GM23248 (cell line): Measurements from ENCODE around the gene RXRB. TPM values are rescaled to one million over a fixed set of nuclear protein-coding genes. Genes with fewer than 3 reads are reported as not detected.
A peak's percentile ranks its signal among the peaks of the same experiment; 100 is the strongest.

Experiments
- DNase-seq: peaks from one replicate; pipeline ENCODE4 v3.0.0-alpha.2; 2015
- H2AFZ ChIP-seq: fragments of 200-600 bp; sonication (generic); 2 replicates; pipeline ENCODE4 v1.6.1; 2016; ENCODE audit warnings: antibody characterized with exemption
- H3F3A ChIP-seq: fragments of 200-600 bp; sonication (generic); 2 replicates; pipeline ENCODE4 v1.6.1; 2016; ENCODE audit warnings: mild to moderate bottlenecking, antibody characterized with exemption, mixed run types; ENCODE audit not compliant: insufficient read depth
- H3K27ac ChIP-seq: fragments of 200-600 bp; sonication (generic); 2 replicates; pipeline ENCODE4 v1.5.1; 2016; ENCODE audit warnings: mild to moderate bottlenecking
- H3K27me3 ChIP-seq: fragments of 200-600 bp; sonication (generic); replicated peaks from 2 replicates; pipeline ENCODE4 v1.6.1; 2016; ENCODE audit warnings: mild to moderate bottlenecking; ENCODE audit not compliant: insufficient read depth
- H3K36me3 ChIP-seq: fragments of 200-600 bp; sonication (generic); 2 replicates; pipeline ENCODE4 v1.6.1; 2016; ENCODE audit warnings: low read depth, mild to moderate bottlenecking
- H3K4me1 ChIP-seq: fragments of 200-600 bp; sonication (generic); 2 replicates; pipeline ENCODE4 v1.6.1; 2016; ENCODE audit warnings: mild to moderate bottlenecking; ENCODE audit not compliant: insufficient read depth
- H3K4me2 ChIP-seq: fragments of 200-600 bp; sonication (generic); one replicate; pipeline ENCODE4 v1.6.1; 2016; ENCODE audit warnings: mild to moderate bottlenecking; ENCODE audit not compliant: unreplicated experiment
- H3K4me3 ChIP-seq: fragments of 200-600 bp; sonication (generic); 2 replicates; pipeline ENCODE4 v1.5.1; 2016; ENCODE audit warnings: mild to moderate bottlenecking
- H3K79me2 ChIP-seq: fragments of 200-600 bp; sonication (generic); 2 replicates; pipeline ENCODE4 v1.6.1; 2016; ENCODE audit warnings: mild to moderate bottlenecking; ENCODE audit not compliant: insufficient read depth
- H3K9ac ChIP-seq: fragments of 200-600 bp; sonication (generic); 2 replicates; pipeline ENCODE4 v1.6.1; 2016; ENCODE audit warnings: mild to moderate bottlenecking
- H3K9me2 ChIP-seq: fragments of 200-600 bp; sonication (generic); 2 replicates; pipeline ENCODE4 v1.6.1; 2016; ENCODE audit warnings: mixed run types, mild to moderate bottlenecking, moderate library complexity; ENCODE audit not compliant: insufficient read depth
- H3K9me3 ChIP-seq: fragments of 200-600 bp; sonication (generic); one replicate; pipeline ENCODE4 v1.6.1; 2017; ENCODE audit warnings: low read depth
- H4K20me1 ChIP-seq: fragments of 200-600 bp; sonication (generic); 2 replicates; pipeline ENCODE4 v1.6.0; 2016; ENCODE audit not compliant: insufficient read depth
- EZH2 ChIP-seq: fragments of 200-600 bp; sonication (generic); IDR thresholded peaks from 2 replicates; pipeline ENCODE4 v1.6.1; 2018; ENCODE audit warnings: antibody characterized with exemption, mild to moderate bottlenecking; ENCODE audit not compliant: insufficient read depth, poor library complexity, severe bottlenecking
- EZH2phosphoT487 ChIP-seq: fragments of 200-600 bp; sonication (generic); IDR thresholded peaks from 2 replicates; pipeline ENCODE4 v1.6.1; 2018; ENCODE audit warnings: antibody characterized with exemption, moderate library complexity, mild to moderate bottlenecking, low read depth; ENCODE audit not compliant: insufficient read depth
- WGBS, 2 experiments: methylation state at CpG; one replicate each; pipeline ENCODE4 v1.1.6; 2015 to 2017; ENCODE audit warnings: low lambda C conversion rate in 2 of 2, low coverage in 1 of 2; ENCODE audit errors: missing lambda C conversion rate in 2 of 2; 5-methylcytosine and 5-hydroxymethylcytosine counted together
- in situ Hi-C: fragments of 300-500 bp; cut with MboI; formaldehyde crosslinking; loops from 2 replicates; pipeline ENCODE4 v1.15.0; 2020
- polyA plus RNA-seq: library from polyadenylated mRNA; unstranded; fragments of >200 nt; fragmentation: Nextera tagmentation; extraction: Ambion mirVana; gene quantifications from 2 replicates; pipeline ENCODE4 v1.2.1, GENCODE V29; 2016
- total RNA-seq: library from RNA; depleted of rRNA; stranded (reverse); fragments of >200 nt; shearing (Covaris generic); gene quantifications from 2 replicates; pipeline ENCODE4 v1.2.3, GENCODE V29; 2014

RXRB gene
- total and polyA plus RNA-seq, 2 experiments from 2014 or later: 27.7 to 28.1 TPM

DNA sequence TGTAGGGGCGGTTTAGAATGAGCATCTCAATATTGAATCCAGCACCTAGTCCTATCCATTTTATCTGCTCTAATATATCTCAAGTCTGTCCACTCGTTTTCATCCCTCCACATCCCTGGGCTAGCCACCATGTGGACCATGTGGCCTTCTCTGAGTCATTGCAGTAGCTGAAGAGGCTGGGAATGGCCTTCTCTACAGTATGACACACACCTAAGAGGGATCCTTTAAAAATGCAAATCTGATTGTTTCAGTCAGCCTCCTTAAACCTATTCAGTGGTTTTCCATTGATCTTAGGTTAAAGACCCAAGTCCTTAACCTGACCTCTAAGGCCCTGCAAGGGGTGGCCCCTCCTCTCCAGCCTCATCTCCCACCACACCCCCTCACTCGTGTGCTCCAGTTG lies 17.2 kb upstream of the RXRB start:
- Histone ChIP-seq H3K27ac (no peak overlapping the region), H3K79me2 (no peaks in the 10 kb centered on the region), H3K27me3 (peaks cover 7% of the 10 kb centered on the region; the same call in 1 of the 2 replicates), H3K4me3 (no peak overlapping the region), H3K4me1 (peaks cover 3% of the 10 kb centered on the region), H2AFZ (no peak overlapping the region), H3K36me3 (no peaks in the 10 kb centered on the region), H3K4me2 (no peak overlapping the region), H4K20me1 (no peaks in the 10 kb centered on the region), H3K9me3 (no peaks in the 10 kb centered on the region), H3K9ac (no peak overlapping the region), H3K9me2 (no peaks in the 10 kb centered on the region), H3F3A (peaks cover 9% of the 10 kb centered on the region; the same call in 1 of the 2 replicates)
- in situ Hi-C loops: no loop called here
- peak; percentile 56 for DNase-seq
- WGBS, 2 experiments: 36 to 41% methylated on average over 3 of the region's 3 CpGs
- TF ChIP-seq EZH2 (no peak), EZH2phosphoT487 (no peak)

DNA sequence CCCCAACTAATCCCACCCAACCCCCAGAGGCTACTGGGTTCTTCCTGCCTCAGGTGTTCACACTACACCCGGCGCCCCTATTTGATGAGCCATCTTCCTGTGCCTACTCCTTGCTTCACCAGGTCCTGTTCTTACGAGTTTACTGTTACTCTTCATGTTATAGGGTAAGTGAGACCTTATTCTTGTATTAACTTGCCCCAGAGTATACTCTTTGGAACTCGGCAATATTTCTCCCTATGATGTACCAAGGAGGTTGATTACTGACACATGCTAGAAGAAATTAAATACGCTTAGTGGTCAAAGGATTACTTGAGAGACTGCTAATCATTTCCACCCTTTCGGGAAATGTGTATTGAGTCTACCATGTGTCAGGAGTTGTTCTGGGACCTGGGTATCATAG lies 16.8 kb upstream of the RXRB start:
- Histone ChIP-seq H3K4me1 (peaks cover 7% of the 10 kb centered on the region), H3K9me2 (no peaks in the 10 kb centered on the region), H3K27ac (no peak overlapping the region), H3K4me2 (no peak overlapping the region), H3K36me3 (no peaks in the 10 kb centered on the region), H4K20me1 (no peaks in the 10 kb centered on the region), H3K9me3 (no peaks in the 10 kb centered on the region), H3K4me3 (no peak overlapping the region), H3K9ac (no peak overlapping the region), H2AFZ (no peak overlapping the region), H3K27me3 (peaks cover 7% of the 10 kb centered on the region; the same call in 1 of the 2 replicates), H3K79me2 (no peaks in the 10 kb centered on the region), H3F3A (peaks cover 9% of the 10 kb centered on the region; the same call in 1 of the 2 replicates)
- in situ Hi-C loops: no loop called here
- WGBS, 2 experiments: 74 to 76% methylated on average over 6 of the region's 6 CpGs
- TF ChIP-seq EZH2phosphoT487: no peak
- TF ChIP-seq EZH2: no peak
- no peak for DNase-seq

DNA sequence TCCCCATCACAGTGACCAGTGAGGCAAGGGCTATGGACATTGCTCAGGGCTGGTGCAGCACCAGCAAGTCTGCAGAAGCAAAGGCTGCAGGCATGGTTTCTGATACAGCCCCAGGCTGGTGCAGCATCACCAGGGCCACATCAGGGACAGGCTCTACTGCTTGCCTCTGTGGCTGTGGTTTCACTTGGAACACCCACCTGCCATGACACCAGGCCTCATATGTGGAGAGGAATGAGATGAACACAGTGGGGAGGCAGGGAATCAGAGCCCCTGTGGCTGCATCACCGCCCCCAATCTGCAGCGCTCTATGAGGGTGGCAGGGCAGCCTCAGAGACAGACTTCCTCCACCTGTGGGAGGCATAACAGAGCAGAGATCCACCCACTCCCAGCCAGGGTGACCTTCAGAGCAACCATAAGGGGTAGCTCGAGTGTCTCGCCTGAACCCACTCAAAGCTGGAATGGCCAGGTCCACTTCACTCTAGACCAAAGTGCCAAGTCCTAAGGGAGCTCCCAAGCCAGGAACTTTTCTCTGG lies 15.7 kb upstream of the RXRB start:
- H3K9me3 ChIP-seq: no peaks in the 10 kb centered on the region
- DNase-seq: no peak
- TF ChIP-seq EZH2phosphoT487: no peak
- H3K27ac ChIP-seq: no peak overlapping the region
- H3F3A ChIP-seq: peaks cover 9% of the 10 kb centered on the region; the same call in 1 of the 2 replicates
- H3K79me2 ChIP-seq: no peaks in the 10 kb centered on the region
- in situ Hi-C loops: no loop called here
- H3K4me1 ChIP-seq: peaks cover 10% of the 10 kb centered on the region
- WGBS, 2 experiments: 95 to 98% methylated on average over 4 of the region's 4 CpGs
- H3K27me3 ChIP-seq: peaks cover 6% of the 10 kb centered on the region; the same call in 1 of the 2 replicates
- H3K4me2 ChIP-seq: no peak overlapping the region
- H3K9me2 ChIP-seq: no peaks in the 10 kb centered on the region
- no peaks in the 10 kb centered on the region for H3K36me3 ChIP-seq
- no peaks in the 10 kb centered on the region for H4K20me1 ChIP-seq
- H3K9ac ChIP-seq: no peak overlapping the region
- H2AFZ ChIP-seq: no peak overlapping the region
- H3K4me3 ChIP-seq: no peak overlapping the region

DNA sequence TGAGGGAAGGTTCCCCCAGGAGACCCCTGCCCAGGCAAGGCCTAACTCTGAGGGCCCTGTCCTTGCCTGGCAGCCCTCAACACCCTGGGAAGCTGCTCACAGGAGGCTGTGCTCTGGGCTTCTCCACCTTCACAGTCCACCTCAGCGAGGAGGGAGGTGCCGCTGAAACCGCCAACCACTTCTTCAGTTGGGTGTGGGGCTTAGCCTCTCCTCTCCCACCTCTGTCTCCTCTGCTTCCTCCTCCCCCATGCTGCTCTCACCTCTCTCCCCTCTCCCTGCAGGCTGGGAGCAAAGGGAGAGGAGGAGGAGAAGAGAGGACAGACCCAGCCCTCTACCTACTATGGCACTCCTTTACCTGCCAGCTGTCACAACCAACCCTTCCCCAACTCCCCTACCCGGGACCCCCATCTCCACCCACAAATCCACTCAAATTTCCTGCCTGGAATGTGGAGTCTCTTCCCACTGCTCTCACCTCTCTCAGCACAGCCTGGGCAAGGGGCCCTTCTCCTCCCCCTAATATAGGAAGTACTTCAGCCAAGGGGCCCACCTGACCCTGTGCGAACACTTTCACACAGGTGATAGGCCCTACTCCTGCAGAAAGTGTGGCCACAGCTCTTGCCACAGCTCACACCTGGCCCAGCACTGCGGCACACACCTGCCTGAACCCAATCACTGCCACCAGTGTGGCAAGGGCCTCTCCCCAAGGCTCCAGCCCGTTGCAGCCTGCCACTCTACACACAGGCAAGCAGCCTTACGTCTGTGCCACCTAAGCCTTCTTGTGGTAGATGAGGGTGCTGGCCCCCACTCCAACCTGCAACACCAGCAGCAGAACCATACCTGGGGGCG lies 15.0 kb upstream of the RXRB start:
- TF ChIP-seq EZH2 (no peak), EZH2phosphoT487 (no peak)
- WGBS, 2 experiments: 66% methylated on average over 8 to 9 of the region's 9 CpGs
- Histone ChIP-seq H3K4me3 (no peak overlapping the region), H3K9me2 (no peaks in the 10 kb centered on the region), H3K27ac (no peak overlapping the region), H3K4me1 (peaks cover 10% of the 10 kb centered on the region), H4K20me1 (no peaks in the 10 kb centered on the region), H3K4me2 (no peak overlapping the region), H3K9me3 (no peaks in the 10 kb centered on the region), H3K9ac (no peak overlapping the region), H3K36me3 (0 out of 2 replicates have a peak, but pooled peaks cover 2% of the 10 kb centered on the region), H3F3A (peaks cover 9% of the 10 kb centered on the region; the same call in 1 of the 2 replicates), H3K27me3 (no peaks in the 10 kb centered on the region), H2AFZ (no peak overlapping the region), H3K79me2 (no peaks in the 10 kb centered on the region)
- no peak for DNase-seq
- in situ Hi-C loops: no loop called here
